Activated CD4-positive, alpha-beta memory T cell treated with anti-CD3 and anti-CD28 coated beads, Interleukin-2, amount 10 ng/mL, durations not matched to agents 7 days and 5 days (primary cell): ENCODE measurements around the gene THOC7. TPM values are rescaled to one million over a fixed set of nuclear protein-coding genes. Genes with fewer than 3 reads are reported as not detected.

Source experiments
- CTCF ChIA-PET: fragments of 350-600 bp; sonication (Branson Sonifier 250); formaldehyde crosslinking; loops from one replicate; lab custom pipeline; 2021; ENCODE audit warnings: antibody characterized with exemption, inconsistent platforms; lab: Charles Lee
- POLR2A ChIA-PET: fragments of 350-600 bp; sonication (Branson Sonifier 250); formaldehyde crosslinking; loops from one replicate; lab custom pipeline; 2021; ENCODE audit warnings: antibody characterized with exemption; lab: Charles Lee
- DNase-seq: peaks from one replicate; pipeline ENCODE4 v3.0.0-alpha.2; 2020
- H3K27ac Mint-ChIP-seq: one replicate; pipeline ENCODE4 v1.8.0; 2021; ENCODE audit warnings: mild to moderate bottlenecking, mixed read lengths
- H3K27me3 Mint-ChIP-seq: one replicate; pipeline ENCODE4 v1.8.0; 2021; ENCODE audit warnings: mixed read lengths
- H3K36me3 Mint-ChIP-seq: one replicate; pipeline ENCODE4 v1.8.0; 2021; ENCODE audit warnings: low read depth, mixed read lengths
- H3K4me1 Mint-ChIP-seq: one replicate; pipeline ENCODE4 v1.8.0; 2021; ENCODE audit warnings: mixed read lengths
- H3K4me3 Mint-ChIP-seq: one replicate; pipeline ENCODE4 v1.8.0; 2021; ENCODE audit warnings: mild to moderate bottlenecking, mixed read lengths
- H3K9me3 Mint-ChIP-seq: one replicate; pipeline ENCODE4 v1.8.0; 2021; ENCODE audit warnings: mixed read lengths
- total RNA-seq, 2 experiments: library from RNA; stranded (reverse); gene quantifications; one replicate each; pipeline ENCODE4 v1.2.3, GENCODE V29; 2021

Gene THOC7
- total RNA-seq, 2 experiments from 2014 or later = 78.4 to 79.2 TPM

DNA sequence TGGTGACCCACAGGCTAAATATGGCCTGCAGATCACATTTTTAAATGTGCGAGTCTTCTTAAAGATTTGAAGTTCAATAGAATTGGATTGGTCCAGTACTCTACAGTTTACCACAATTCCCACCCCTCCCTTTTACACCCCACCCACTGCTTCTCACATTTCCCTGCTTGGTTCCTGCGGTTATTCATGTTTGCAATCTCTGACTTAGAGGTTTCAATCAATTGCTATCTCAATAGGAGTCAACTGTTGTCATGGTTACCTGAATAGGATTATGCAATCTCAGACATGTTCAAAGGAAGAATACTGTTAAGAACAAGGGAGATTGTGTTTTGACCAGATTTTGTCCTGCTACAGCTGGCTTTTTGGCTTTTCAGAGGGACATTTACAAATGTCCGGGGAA, 49.4 kb downstream of the THOC7 start:
- Mint-ChIP-seq H3K9me3 (no peaks in the 10 kb centered on the region), H3K27me3 (no peaks in the 10 kb centered on the region), H3K4me3 (no peak overlapping the region), H3K27ac (no peak overlapping the region), H3K4me1 (no peaks in the 10 kb centered on the region), H3K36me3 (no peaks in the 10 kb centered on the region)
- ChIA-PET POLR2A (no interaction called here), CTCF (no interaction called here)
- DNase-seq = no peak

DNA sequence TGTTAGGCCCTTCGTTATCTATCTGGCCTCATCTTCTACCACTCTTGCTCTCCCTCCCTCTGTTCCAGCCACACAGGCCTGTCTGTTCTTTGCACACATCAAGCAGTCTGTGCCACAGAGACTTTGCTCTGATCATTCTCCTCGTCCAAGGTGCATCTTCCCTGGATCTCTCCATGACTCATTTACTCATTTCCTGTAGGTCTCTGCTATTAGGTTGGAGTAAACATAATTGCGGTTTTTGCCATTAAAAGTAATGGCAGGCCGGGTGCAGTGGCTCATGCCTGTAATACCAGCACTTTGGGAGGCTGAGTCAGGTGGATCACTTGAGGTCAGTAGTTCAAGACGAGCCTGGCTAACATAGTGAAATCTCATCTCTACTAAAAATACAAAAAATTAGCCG, 54.0 kb downstream of the THOC7 start:
- no peak overlapping the region for H3K27ac Mint-ChIP-seq
- no peaks in the 10 kb centered on the region for H3K27me3 Mint-ChIP-seq
- no peaks in the 10 kb centered on the region for H3K4me1 Mint-ChIP-seq
- H3K36me3 Mint-ChIP-seq = no peaks in the 10 kb centered on the region
- CTCF ChIA-PET = no interaction called here
- H3K9me3 Mint-ChIP-seq = no peaks in the 10 kb centered on the region
- no peak for DNase-seq
- POLR2A ChIA-PET = no interaction called here
- no peak overlapping the region for H3K4me3 Mint-ChIP-seq

DNA sequence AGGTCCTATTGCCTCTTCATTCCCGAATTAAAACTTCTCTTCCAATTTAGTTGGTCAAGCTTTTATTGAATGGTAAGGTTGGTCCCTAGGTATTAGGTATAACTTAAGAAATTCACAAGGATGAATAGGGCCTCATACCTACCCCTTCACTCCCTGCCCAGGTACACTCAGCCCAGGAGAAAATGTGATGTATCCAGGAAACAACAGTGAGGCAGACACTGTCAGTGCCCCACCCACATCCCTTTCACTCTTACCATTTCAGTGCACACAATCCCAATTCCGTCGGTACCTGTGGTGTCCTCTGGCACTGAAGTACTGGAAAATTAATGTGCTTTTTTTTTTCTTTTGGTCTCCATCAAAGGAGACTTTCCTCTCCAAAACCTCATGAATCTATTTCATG, 55.0 kb downstream of the THOC7 start:
- POLR2A ChIA-PET = no interaction called here
- Mint-ChIP-seq H3K27ac (no peak overlapping the region), H3K27me3 (no peaks in the 10 kb centered on the region), H3K36me3 (no peaks in the 10 kb centered on the region), H3K9me3 (no peaks in the 10 kb centered on the region), H3K4me1 (no peaks in the 10 kb centered on the region), H3K4me3 (no peak overlapping the region)
- CTCF ChIA-PET = no interaction called here
- no peak for DNase-seq

DNA sequence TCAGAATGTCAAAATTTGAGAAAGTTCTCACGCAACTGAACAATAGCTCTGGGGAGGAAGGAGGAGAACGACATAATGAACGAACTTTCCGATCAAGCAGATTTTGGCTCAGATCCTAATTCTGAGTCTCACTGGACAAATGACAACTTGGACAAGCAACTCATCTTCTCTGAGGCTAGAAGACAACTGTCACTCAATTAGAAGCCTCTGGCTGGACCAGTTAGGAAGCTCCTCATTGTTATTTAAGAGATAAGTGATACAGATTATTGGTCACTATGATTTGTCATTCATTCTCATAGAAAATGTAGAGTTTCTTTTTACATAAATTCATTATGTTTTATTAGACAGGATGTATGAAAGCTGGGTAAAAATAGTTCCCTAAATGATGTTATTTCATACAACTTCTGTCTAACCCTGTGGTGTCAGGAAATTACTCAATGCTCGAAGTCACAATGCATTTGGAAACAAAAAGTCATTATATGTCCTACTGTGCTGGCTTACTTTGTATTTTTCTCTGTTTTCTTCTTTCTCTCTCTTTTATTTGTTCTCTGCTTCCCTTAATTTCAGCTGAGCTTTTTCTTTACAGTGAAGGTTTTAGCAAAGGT, 55.5 kb downstream of the THOC7 start:
- H3K27ac Mint-ChIP-seq = no peak overlapping the region
- CTCF ChIA-PET = no interaction called here
- POLR2A ChIA-PET = no interaction called here

DNA sequence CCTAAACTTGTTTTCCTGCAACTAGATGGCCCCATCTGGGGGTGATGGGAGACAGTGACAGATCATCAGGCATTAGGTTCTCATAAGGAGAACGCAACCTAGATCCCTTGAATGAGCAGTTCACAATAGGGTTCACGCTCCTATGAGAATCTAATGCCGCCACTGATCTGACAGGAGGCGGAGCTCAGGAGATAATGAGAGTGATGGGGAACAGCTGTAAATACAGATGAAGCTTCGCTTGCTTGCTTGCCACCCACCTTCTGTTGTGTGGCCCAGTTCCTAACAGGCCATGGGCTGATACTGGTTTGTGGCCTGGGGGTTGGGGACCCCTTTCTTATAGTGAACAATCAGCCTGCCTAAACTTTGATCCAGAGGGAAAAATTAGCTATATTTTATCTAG, 59.7 kb downstream of the THOC7 start:
- no peak overlapping the region for H3K4me3 Mint-ChIP-seq
- CTCF ChIA-PET = interaction anchor here (1.6 kb wide), 1 partner anchor 454 kb away, joined by 6 read pairs; no protein-coding TSS in a partner anchor
- POLR2A ChIA-PET = no interaction called here
- H3K27me3 Mint-ChIP-seq = no peaks in the 10 kb centered on the region
- H3K4me1 Mint-ChIP-seq = no peaks in the 10 kb centered on the region
- no peaks in the 10 kb centered on the region for H3K9me3 Mint-ChIP-seq
- no peak for DNase-seq
- no peaks in the 10 kb centered on the region for H3K36me3 Mint-ChIP-seq
- H3K27ac Mint-ChIP-seq = no peak overlapping the region

More for the DNA sequence above, 55.5 kb downstream of the THOC7 start:
- H3K9me3 Mint-ChIP-seq = no peaks in the 10 kb centered on the region
- no peaks in the 10 kb centered on the region for H3K4me1 Mint-ChIP-seq
- H3K4me3 Mint-ChIP-seq = no peak overlapping the region
- H3K36me3 Mint-ChIP-seq = no peaks in the 10 kb centered on the region
- no peaks in the 10 kb centered on the region for H3K27me3 Mint-ChIP-seq
- DNase-seq = no peak

DNA sequence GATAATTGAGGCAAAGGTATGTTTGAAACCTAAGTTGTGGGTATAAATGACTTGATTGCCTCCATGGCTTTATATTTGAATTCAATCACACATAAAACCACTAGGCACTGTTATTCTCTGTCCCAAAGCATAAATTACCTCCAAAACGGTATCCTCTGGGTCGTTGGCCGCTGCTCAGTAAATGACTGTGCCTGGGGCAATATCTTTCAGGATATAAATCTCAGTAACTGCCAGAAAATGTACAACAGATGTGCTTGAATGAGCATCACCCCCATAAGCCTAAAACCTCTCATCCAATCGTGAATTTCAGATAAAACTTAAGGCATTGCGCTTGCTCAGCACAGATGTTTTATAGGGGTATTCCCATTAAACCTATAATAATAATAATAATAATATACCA, 63.5 kb downstream of the THOC7 start:
- ChIA-PET CTCF (no interaction called here), POLR2A (no interaction called here)
- Mint-ChIP-seq H3K4me3 (no peak overlapping the region), H3K27me3 (peaks cover 2% of the 10 kb centered on the region), H3K27ac (no peak overlapping the region), H3K36me3 (no peaks in the 10 kb centered on the region), H3K9me3 (no peaks in the 10 kb centered on the region), H3K4me1 (no peaks in the 10 kb centered on the region)
- no peak for DNase-seq

DNA sequence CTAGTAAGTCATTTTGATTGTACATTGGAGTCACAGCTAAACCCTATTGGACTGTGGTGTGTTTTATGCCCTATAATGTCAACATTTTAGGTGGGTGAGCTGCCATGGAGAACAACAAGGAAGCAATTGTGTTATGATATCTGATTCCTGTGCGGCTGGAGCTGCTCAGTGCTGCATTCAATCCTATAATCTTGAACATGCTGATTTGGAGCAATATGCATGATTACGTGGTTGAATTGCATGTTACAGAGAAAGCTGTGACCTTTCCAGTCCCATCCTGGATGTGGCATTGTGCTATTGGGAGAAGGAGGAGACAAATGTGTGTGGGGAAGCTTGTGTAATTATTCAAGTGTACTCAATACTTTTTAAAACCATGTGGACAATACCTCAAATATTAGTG, 64.7 kb downstream of the THOC7 start:
- POLR2A ChIA-PET = no interaction called here
- CTCF ChIA-PET = no interaction called here

DNA sequence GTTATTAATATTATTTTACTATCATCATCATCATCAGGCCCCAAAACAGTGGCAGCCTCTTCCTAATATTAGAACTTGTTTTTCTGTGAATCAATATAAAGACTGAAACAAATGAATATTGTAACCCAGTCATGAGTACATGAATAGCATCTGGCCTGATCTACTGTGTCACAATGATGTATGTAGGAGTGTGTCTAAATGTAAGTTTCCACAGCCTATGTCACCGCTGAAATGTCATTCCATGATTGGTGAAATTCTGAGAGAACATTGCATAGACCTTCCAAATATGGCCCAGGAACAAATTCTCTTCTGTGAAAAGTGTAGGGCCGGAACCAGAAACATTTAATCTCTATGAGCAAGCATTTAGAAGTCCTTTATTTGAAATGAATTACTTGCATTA, 65.1 kb downstream of the THOC7 start:
- Mint-ChIP-seq H3K27me3 (peaks cover 2% of the 10 kb centered on the region), H3K36me3 (no peaks in the 10 kb centered on the region), H3K27ac (no peak overlapping the region), H3K4me3 (no peak overlapping the region), H3K4me1 (no peaks in the 10 kb centered on the region), H3K9me3 (no peaks in the 10 kb centered on the region)
- ChIA-PET CTCF (no interaction called here), POLR2A (no interaction called here)
- no peak for DNase-seq

More for the DNA sequence above, 64.7 kb downstream of the THOC7 start:
- H3K4me1 Mint-ChIP-seq = no peaks in the 10 kb centered on the region
- no peak for DNase-seq
- no peaks in the 10 kb centered on the region for H3K9me3 Mint-ChIP-seq
- no peak overlapping the region for H3K4me3 Mint-ChIP-seq
- H3K27ac Mint-ChIP-seq = no peak overlapping the region
- peaks cover 2% of the 10 kb centered on the region for H3K27me3 Mint-ChIP-seq
- H3K36me3 Mint-ChIP-seq = no peaks in the 10 kb centered on the region

DNA sequence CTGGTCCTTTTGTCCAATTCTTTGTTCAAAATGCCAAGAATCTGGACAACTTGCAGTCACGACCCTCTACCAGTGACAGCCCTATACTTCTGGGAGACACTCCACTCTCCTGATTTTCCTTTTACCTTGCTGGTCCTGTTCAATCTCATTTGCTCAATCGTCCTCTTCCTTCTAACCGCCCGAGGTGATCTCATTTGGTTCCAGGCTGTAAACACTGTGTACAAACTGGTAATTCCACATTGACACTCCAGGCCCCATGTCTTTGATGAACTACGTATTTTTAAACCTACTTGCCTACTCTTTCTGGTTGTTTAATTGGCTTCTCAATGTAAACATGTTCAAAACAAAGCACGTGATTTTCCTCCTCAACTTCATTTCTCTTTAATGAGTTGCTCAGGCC, 68.2 kb downstream of the THOC7 start:
- H3K4me3 Mint-ChIP-seq = no peak overlapping the region
- no peaks in the 10 kb centered on the region for H3K36me3 Mint-ChIP-seq
- H3K27me3 Mint-ChIP-seq = peaks cover 2% of the 10 kb centered on the region
- H3K4me1 Mint-ChIP-seq = no peaks in the 10 kb centered on the region
- no peaks in the 10 kb centered on the region for H3K9me3 Mint-ChIP-seq
- no peak overlapping the region for H3K27ac Mint-ChIP-seq
- DNase-seq = no peak
- ChIA-PET POLR2A (no interaction called here), CTCF (no interaction called here)

DNA sequence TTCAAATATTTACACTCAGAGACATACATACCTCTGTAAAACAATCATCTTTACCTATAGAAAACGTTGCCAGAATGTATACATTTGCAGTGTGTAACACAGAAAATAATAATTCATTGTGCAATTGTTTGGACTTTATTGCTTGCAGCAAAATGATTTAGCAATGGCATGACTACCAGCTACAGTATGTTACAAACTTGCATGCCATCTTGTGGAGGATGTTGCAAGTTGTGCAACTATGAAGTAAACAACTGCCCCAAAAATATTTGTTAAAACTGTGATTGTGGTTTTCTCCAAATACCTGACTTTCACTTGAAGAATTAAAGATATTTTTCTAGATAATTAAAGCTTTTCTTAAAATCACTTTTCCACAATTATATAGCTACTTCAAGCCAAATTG, 71.6 kb downstream of the THOC7 start:
- Mint-ChIP-seq H3K27me3 (peaks cover 3% of the 10 kb centered on the region), H3K36me3 (no peaks in the 10 kb centered on the region), H3K9me3 (no peaks in the 10 kb centered on the region), H3K4me1 (no peaks in the 10 kb centered on the region), H3K27ac (no peak overlapping the region), H3K4me3 (no peak overlapping the region)
- CTCF ChIA-PET = no interaction called here
- no peak for DNase-seq
- POLR2A ChIA-PET = no interaction called here

Other genes starting within 250 kb of the THOC7 start
- not detected for gene SNTN, start 211.1 kb downstream of the THOC7 start, total RNA-seq
- not detected for gene C3orf49, start 44.5 kb downstream of the THOC7 start, total RNA-seq
- gene ATXN7, start 62 bp upstream of the THOC7 start, total RNA-seq = 10 to 100 TPM; 59.5 to 61.2 TPM
- not detected for gene SCAANT1, start 48.6 kb upstream of the THOC7 start, total RNA-seq
- gene PSMD6, start 159.7 kb upstream of the THOC7 start, total RNA-seq = 10 to 100 TPM; 82.1 to 82.9 TPM